ENCODE results near the gene PEAR1. TPM values are rescaled to one million over a fixed set of nuclear protein-coding genes. Genes with fewer than 3 reads are reported as not detected.

The PEAR1 gene
- total and polyA plus RNA-seq, 2 donors (not counting 1 experiment from before 2014, with no cell fraction given) = 0.03 TPM; not detected in 1

DNA sequence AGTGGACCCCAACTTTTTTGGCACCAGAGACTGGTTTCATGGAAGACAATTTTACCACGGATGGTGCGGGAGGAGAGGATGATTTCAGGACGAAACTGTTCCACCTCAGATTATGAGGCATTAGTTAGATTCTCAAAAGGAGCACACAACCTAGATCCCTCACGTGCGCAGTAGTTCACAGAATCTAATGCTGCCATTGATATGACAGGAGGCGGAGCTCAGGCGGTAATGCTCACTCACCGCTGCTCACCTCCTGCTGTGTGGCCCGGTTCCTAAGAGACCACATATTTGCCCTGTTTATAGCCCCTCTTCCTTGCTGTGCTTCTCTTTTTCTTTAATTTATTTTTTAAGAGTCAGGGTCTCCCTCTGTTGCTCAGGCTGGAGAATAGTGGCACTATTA, 28.3 kb upstream of the PEAR1 start:
- Mint-ChIP-seq H3K9me3 (ENCODE audit: insufficient read depth) (no peaks in the 10 kb centered on the region), H3K4me3 (no peak overlapping the region), H3K27ac (no peak overlapping the region), H3K4me1 (peaks cover 7% of the 10 kb centered on the region), H3K27me3 (peaks cover 57% of the 10 kb centered on the region)
- TF ChIP-seq, protein P1, sequence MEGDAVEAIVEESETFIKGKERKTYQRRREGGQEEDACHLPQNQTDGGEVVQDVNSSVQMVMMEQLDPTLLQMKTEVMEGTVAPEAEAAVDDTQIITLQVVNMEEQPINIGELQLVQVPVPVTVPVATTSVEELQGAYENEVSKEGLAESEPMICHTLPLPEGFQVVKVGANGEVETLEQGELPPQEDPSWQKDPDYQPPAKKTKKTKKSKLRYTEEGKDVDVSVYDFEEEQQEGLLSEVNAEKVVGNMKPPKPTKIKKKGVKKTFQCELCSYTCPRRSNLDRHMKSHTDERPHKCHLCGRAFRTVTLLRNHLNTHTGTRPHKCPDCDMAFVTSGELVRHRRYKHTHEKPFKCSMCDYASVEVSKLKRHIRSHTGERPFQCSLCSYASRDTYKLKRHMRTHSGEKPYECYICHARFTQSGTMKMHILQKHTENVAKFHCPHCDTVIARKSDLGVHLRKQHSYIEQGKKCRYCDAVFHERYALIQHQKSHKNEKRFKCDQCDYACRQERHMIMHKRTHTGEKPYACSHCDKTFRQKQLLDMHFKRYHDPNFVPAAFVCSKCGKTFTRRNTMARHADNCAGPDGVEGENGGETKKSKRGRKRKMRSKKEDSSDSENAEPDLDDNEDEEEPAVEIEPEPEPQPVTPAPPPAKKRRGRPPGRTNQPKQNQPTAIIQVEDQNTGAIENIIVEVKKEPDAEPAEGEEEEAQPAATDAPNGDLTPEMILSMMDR (IDR thresholded peaks at IDR 0.05) = no peak
- TF ChIP-seq EZH2 (IDR thresholded peaks at IDR 0.05; ENCODE audit: borderline replicate concordance, insufficient read depth, low read depth, low read length, poor library complexity, severe bottlenecking) = no peak
- Histone ChIP-seq H2AFZ (ENCODE audit: insufficient read depth, low read depth, low read length, poor library complexity, severe bottlenecking) (no peak overlapping the region), H3K79me2 (ENCODE audit: control insufficient read depth, insufficient read depth, low read length) (no peaks in the 10 kb centered on the region), H3K27me3 (replicated peaks in 1 of 4; ENCODE audit: control extremely low read depth in 1 of 4, control insufficient read depth in 3 of 4, insufficient read depth in 4 of 4, low read length in 3 of 4) (peaks cover 0 to 61% (median 27%) of the 10 kb centered on the region in 4 experiments), H3K36me3 (replicated peaks in 1 of 2; ENCODE audit: control extremely low read depth in 1 of 2, control insufficient read depth in 1 of 2, extremely low read depth in 1 of 2, insufficient read depth in 2 of 2, low read length in 1 of 2) (no peaks in the 10 kb centered on the region), H3K4me2 (replicated peaks; ENCODE audit: low read depth, low read length, poor library complexity, severe bottlenecking) (no peak overlapping the region), H4K20me1 (ENCODE audit: control insufficient read depth, insufficient read depth, low read length, poor library complexity, severe bottlenecking) (no peaks in the 10 kb centered on the region), H3K27ac (ENCODE audit: low read length in 2 of 2) (no peak overlapping the region), H3K4me3 (ENCODE audit: control extremely low read depth in 1 of 5, extremely low read depth in 1 of 5, insufficient read depth in 1 of 5, low read depth in 2 of 5, low read length in 4 of 5) (no peak overlapping the region), H3K9ac (ENCODE audit: low read length) (no peak overlapping the region), H3K4me1 (ENCODE audit: control insufficient read depth in 2 of 2, insufficient read depth in 2 of 2, low read length in 2 of 2) (peaks cover 11 to 19% of the 10 kb centered on the region in 2 donors), H3K9me3 (ENCODE audit: control extremely low read depth in 1 of 3, control insufficient read depth in 2 of 3, insufficient read depth in 1 of 3, low read length in 2 of 3) (peaks cover 0 to 3% (median 0%) of the 10 kb centered on the region in 3 donors)
- CTCF ChIA-PET = no interaction called here
- 95% methylated on average over 4 of the region's 9 CpGs for WGBS (ENCODE audit: insufficient coverage)
- POLR2A ChIA-PET = no interaction called here
- ATAC-seq (ENCODE audit: low read depth) = no peak
- intact Hi-C loops (cut with micrococcal nuclease) = no loop called here
- DNase-seq = no peak

DNA sequence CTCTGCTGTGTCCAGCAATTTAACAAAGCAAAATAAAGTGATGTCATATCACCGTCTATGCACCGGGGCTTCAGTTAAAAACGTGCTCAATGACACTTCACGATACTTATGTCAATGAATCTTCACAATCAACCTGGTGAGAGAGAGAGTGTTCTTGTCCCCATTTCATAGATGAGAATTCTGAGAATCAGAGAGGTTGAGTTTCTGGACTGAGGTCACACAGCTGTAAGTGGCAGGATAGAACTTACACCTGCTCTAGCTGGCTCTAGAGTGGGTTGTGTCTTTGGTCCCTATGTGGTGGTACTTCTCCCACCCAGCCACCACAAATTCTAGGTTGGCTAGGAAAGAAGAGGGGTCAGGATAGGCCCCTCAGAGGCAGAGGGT, 27.7 kb upstream of the PEAR1 start:
- WGBS (ENCODE audit: insufficient coverage) = 100% methylated on average over 1 of the region's 4 CpGs
- no peak overlapping the region for H3K4me2 ChIP-seq (replicated peaks; ENCODE audit: low read depth, low read length, poor library complexity, severe bottlenecking)
- peaks cover 7 to 13% of the 10 kb centered on the region in 2 donors for H3K4me1 ChIP-seq (ENCODE audit: control insufficient read depth in 2 of 2, insufficient read depth in 2 of 2, low read length in 2 of 2)
- intact Hi-C loops (cut with micrococcal nuclease) = no loop called here
- no peak overlapping the region for H2AFZ ChIP-seq (ENCODE audit: insufficient read depth, low read depth, low read length, poor library complexity, severe bottlenecking)
- no peaks in the 10 kb centered on the region for H4K20me1 ChIP-seq (ENCODE audit: control insufficient read depth, insufficient read depth, low read length, poor library complexity, severe bottlenecking)
- Mint-ChIP-seq H3K27ac (no peak overlapping the region), H3K4me3 (no peak overlapping the region), H3K4me1 (peaks cover 5% of the 10 kb centered on the region), H3K27me3 (peaks cover 54% of the 10 kb centered on the region), H3K9me3 (ENCODE audit: insufficient read depth) (no peaks in the 10 kb centered on the region)
- DNase-seq (no peak), ATAC-seq (ENCODE audit: low read depth) (no peak)
- no peak overlapping the region for H3K4me3 ChIP-seq (ENCODE audit: control extremely low read depth in 1 of 5, extremely low read depth in 1 of 5, insufficient read depth in 1 of 5, low read depth in 2 of 5, low read length in 4 of 5)
- no peak overlapping the region for H3K9ac ChIP-seq (ENCODE audit: low read length)
- peaks cover 0 to 57% (median 26%) of the 10 kb centered on the region in 4 experiments for H3K27me3 ChIP-seq (replicated peaks in 1 of 4; ENCODE audit: control extremely low read depth in 1 of 4, control insufficient read depth in 3 of 4, insufficient read depth in 4 of 4, low read length in 3 of 4)
- no peaks in the 10 kb centered on the region for H3K79me2 ChIP-seq (ENCODE audit: control insufficient read depth, insufficient read depth, low read length)
- POLR2A ChIA-PET = no interaction called here
- TF ChIP-seq, protein P1 (IDR thresholded peaks at IDR 0.05) = no peak
- TF ChIP-seq EZH2 (IDR thresholded peaks at IDR 0.05; ENCODE audit: borderline replicate concordance, insufficient read depth, low read depth, low read length, poor library complexity, severe bottlenecking) = no peak
- H3K9me3 ChIP-seq (ENCODE audit: control extremely low read depth in 1 of 3, control insufficient read depth in 2 of 3, insufficient read depth in 1 of 3, low read length in 2 of 3) = peaks cover 0 to 3% (median 0%) of the 10 kb centered on the region in 3 donors
- no peak overlapping the region for H3K27ac ChIP-seq (ENCODE audit: low read length in 2 of 2)
- CTCF ChIA-PET = no interaction called here
- no peaks in the 10 kb centered on the region for H3K36me3 ChIP-seq (replicated peaks in 1 of 2; ENCODE audit: control extremely low read depth in 1 of 2, control insufficient read depth in 1 of 2, extremely low read depth in 1 of 2, insufficient read depth in 2 of 2, low read length in 1 of 2)

Measured in B cell (primary cell).